Ureter (tissue), 1 donor: ENCODE results near the gene ALDH9A1. TPM values are rescaled to one million over a fixed set of nuclear protein-coding genes. Genes with fewer than 3 reads are reported as not detected.
"Not testable (repeated sequence)": the region's sequence is repeated elsewhere in the genome, so short reads cannot be mapped to it uniquely, and the experiment has no call there.

Experiments
- DNase-seq: peaks from one replicate; pipeline ENCODE4 v3.0.0-alpha.2; 2020; ENCODE audit warnings: low spot score
- total RNA-seq: library from RNA; stranded (reverse); gene quantifications from one replicate; pipeline ENCODE4 v1.2.4, GENCODE V29; 2023
- donor health status: DM: yes; HTN: yes; CAD: no.

ALDH9A1 gene
- 60.5 TPM for total RNA-seq

GRCh38 chr1:165697881-165698760, at the start of gene ALDH9A1:
TSS of gene ALDH9A1 (minus strand) at chr1:165698562. CDS start at chr1:165698558, 4 bp downstream.
- DNase-seq: peak; percentile 90

- DNase-seq: no peak
These were observed 49.5 kb upstream of the ALDH9A1 start for GRCh38 chr1:165747632-165748447.

GRCh38 chr1:165744913-165745312, 46.6 kb upstream of the ALDH9A1 start:
- DNase-seq: not testable (repeated sequence)

GRCh38 chr1:165742194-165742593, 43.8 kb upstream of the ALDH9A1 start:
- no peak for DNase-seq

- DNase-seq: no peak
These were observed 40.4 kb upstream of the ALDH9A1 start for GRCh38 chr1:165738794-165739193.

- no peak for DNase-seq
These were observed 38.8 kb upstream of the ALDH9A1 start for GRCh38 chr1:165737196-165737595.

GRCh38 chr1:165734906-165735305, 36.5 kb upstream of the ALDH9A1 start:
- no peak for DNase-seq

- no peak for DNase-seq
These were observed 28.5 kb upstream of the ALDH9A1 start for GRCh38 chr1:165726841-165727240.

- DNase-seq: no peak
These were observed 27.8 kb upstream of the ALDH9A1 start for GRCh38 chr1:165726169-165726568.

- DNase-seq: no peak
These were observed 19.7 kb upstream of the ALDH9A1 start for GRCh38 chr1:165717918-165718515.

- not testable (repeated sequence) for DNase-seq
These were observed 18.1 kb upstream of the ALDH9A1 start for GRCh38 chr1:165716265-165717051.

- no peak for DNase-seq
These were observed 14.4 kb upstream of the ALDH9A1 start for GRCh38 chr1:165712764-165713163.

GRCh38 chr1:165707984-165708706, 9.8 kb upstream of the ALDH9A1 start:
- no peak for DNase-seq

- DNase-seq: no peak
These were observed 5.3 kb upstream of the ALDH9A1 start for GRCh38 chr1:165703648-165704047.

GRCh38 chr1:165701922-165702321, 3.6 kb upstream of the ALDH9A1 start:
- not testable (repeated sequence) for DNase-seq

- no peak for DNase-seq
These were observed 1.2 kb upstream of the ALDH9A1 start for GRCh38 chr1:165699577-165699976.

- DNase-seq: no peak
These were observed 345 bp upstream of the ALDH9A1 start for GRCh38 chr1:165698761-165699052.

GRCh38 chr1:165697491-165697880, 876 bp downstream of the ALDH9A1 start:
- no peak for DNase-seq

- no peak for DNase-seq
These were observed 1.7 kb downstream of the ALDH9A1 start for GRCh38 chr1:165696625-165697100.

- DNase-seq: no peak
These were observed 3.3 kb downstream of the ALDH9A1 start for GRCh38 chr1:165695031-165695430.

- no peak for DNase-seq
These were observed 10.3 kb downstream of the ALDH9A1 start for GRCh38 chr1:165688046-165688445.
